Measurements from ENCODE around the gene ZNF366. TPM values are rescaled to one million over a fixed set of nuclear protein-coding genes. Genes with fewer than 3 reads are reported as not detected.

The ZNF366 gene, protein sequence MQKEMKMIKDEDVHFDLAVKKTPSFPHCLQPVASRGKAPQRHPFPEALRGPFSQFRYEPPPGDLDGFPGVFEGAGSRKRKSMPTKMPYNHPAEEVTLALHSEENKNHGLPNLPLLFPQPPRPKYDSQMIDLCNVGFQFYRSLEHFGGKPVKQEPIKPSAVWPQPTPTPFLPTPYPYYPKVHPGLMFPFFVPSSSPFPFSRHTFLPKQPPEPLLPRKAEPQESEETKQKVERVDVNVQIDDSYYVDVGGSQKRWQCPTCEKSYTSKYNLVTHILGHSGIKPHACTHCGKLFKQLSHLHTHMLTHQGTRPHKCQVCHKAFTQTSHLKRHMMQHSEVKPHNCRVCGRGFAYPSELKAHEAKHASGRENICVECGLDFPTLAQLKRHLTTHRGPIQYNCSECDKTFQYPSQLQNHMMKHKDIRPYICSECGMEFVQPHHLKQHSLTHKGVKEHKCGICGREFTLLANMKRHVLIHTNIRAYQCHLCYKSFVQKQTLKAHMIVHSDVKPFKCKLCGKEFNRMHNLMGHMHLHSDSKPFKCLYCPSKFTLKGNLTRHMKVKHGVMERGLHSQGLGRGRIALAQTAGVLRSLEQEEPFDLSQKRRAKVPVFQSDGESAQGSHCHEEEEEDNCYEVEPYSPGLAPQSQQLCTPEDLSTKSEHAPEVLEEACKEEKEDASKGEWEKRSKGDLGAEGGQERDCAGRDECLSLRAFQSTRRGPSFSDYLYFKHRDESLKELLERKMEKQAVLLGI
- total RNA-seq (2014; rRNA removed; shearing (Covaris generic)) (not detected in 2 replicates), total RNA-seq (2022) (not detected in 2 replicates), Bru-seq, nascent RNA (not detected), BruChase-seq, experiment 1, labeled RNA remaining after a 6-hour chase (percentile 3 among the genes with signal in this experiment), BruChase-seq, experiment 2, labeled RNA remaining after a 2-hour chase (not detected)
- long read RNA-seq, result 0 reads

DNA sequence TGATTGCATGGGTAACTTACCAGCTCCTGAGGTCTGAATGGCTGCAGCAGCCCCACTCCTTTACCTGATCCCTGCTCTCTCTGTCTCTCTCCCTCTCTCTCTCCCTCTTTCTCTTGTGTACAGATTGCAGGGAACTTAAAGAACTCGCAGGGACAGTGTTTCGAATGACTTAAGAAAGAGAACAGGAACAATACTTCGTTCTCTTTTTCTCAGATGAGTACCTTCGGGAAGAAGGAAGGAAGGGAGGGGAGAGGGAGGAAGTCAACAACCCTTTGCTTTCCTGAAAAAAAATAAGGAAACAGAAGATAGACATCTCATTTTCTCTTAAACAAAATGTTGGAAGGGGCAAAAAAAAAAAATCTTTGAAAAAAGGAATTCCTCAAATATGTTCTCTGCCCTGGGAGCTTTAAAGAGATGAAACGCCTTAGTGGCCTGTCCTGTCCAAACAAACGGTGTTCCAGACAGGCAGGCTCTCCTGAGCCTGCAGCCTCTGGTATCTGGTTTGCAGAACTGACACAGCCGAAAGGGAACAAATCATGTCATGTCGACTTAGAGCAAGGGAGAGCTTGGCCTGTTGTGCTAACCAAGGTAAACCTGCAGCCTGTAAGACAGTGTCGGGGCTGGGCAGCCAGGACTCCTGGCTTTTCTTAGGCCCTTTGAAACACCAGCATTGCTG lies at the start of gene ZNF366:
ZNF366 (minus strand) TSS at position 180 of the 676 bp plus-strand sequence. CDS start 45,914 bp downstream, outside the sequence.
- intact Hi-C loops (cut with micrococcal nuclease; ENCODE audit: unreplicated experiment), result no loop called here
- Histone ChIP-seq H3K9me2 (ENCODE audit: insufficient read depth, low read length) (no peaks in the 10 kb centered on the region), H3K79me2 (ENCODE audit: insufficient read depth, low read depth, low read length) (no peaks in the 10 kb centered on the region), H3K4me2 (ENCODE audit: low read length) (no peak within 1 kb of the TSS), H4K20me1 (ENCODE audit: insufficient read depth, low read length) (no peaks in the 10 kb centered on the region), H3K4me3 (ENCODE audit: low read depth, low read length, poor library complexity, severe bottlenecking) (no peak within 1 kb of the TSS), H3K9me3 (ENCODE audit: low read length) (no peaks in the 10 kb centered on the region), H3K27ac (ENCODE audit: low read depth, low read length, poor library complexity, severe bottlenecking) (no peak within 1 kb of the TSS), H2AFZ (ENCODE audit: low read length) (no peak within 1 kb of the TSS), H3K4me1 (ENCODE audit: insufficient read depth, low read length, poor library complexity, severe bottlenecking) (no peaks in the 10 kb centered on the region), H3K36me3 (ENCODE audit: insufficient read depth, low read length) (no peaks in the 10 kb centered on the region)
- DNase-seq (ENCODE audit: low spot score), result no peak
- ChIA-PET POLR2A (no interaction called here), CTCF (ENCODE audit: unreplicated experiment) (no interaction called here)
- no TSS peak for BruUV-seq (replicated peaks)
- TF ChIP-seq, protein P1, sequence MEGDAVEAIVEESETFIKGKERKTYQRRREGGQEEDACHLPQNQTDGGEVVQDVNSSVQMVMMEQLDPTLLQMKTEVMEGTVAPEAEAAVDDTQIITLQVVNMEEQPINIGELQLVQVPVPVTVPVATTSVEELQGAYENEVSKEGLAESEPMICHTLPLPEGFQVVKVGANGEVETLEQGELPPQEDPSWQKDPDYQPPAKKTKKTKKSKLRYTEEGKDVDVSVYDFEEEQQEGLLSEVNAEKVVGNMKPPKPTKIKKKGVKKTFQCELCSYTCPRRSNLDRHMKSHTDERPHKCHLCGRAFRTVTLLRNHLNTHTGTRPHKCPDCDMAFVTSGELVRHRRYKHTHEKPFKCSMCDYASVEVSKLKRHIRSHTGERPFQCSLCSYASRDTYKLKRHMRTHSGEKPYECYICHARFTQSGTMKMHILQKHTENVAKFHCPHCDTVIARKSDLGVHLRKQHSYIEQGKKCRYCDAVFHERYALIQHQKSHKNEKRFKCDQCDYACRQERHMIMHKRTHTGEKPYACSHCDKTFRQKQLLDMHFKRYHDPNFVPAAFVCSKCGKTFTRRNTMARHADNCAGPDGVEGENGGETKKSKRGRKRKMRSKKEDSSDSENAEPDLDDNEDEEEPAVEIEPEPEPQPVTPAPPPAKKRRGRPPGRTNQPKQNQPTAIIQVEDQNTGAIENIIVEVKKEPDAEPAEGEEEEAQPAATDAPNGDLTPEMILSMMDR (conservative IDR thresholded peaks at IDR 0.05; ENCODE audit: low read length), result no peak

DNA sequence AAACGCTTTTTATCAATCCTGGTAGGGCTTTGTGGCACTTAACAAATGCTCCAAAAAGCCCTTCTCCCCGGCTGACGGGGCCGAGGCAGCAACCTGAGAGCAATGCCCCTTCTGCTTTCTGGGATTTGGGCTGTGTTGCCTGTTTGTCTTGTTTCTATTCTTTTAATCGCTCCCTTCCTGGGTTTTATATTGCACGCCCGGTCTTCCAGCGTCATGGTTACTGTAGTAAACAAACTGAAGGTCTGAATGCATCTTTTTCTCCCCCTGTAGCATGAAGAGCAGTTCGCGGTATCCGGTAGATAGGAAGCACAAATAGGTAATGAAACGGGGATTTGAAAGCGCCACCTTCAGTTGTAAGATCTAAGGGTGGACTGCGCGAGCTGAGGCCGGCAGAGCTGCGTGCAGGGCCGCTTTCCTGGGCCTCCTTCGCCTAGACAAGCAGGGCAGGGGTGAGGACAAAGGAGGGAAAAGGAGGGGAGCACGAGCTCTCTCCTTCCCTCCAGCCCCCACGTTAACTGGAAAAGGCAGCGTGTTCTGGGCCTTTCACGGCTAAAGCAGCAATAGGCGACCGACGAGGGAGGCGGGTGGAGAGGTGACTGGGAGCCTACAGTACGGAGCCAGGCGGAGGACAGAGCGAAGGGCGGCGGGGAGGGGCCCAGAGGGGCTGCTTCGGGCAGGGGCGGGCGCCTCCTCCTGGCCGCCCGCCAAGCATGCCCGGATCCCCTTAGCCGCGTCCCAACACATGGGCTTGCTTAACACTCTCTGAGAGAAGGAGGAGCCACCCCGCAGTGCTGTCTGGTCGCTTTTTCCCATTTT lies 49.3 kb upstream of the ZNF366 start:
- CTCF ChIA-PET (ENCODE audit: unreplicated experiment), result no interaction called here
- peak overlapping the region; percentile 26; the same call in 1 of the 2 replicates for H3K4me2 ChIP-seq (ENCODE audit: low read length)
- no TSS peak for BruUV-seq (replicated peaks)
- no peak overlapping the region for H3K27ac ChIP-seq (ENCODE audit: low read depth, low read length, poor library complexity, severe bottlenecking)
- H3K9me3 ChIP-seq (ENCODE audit: low read length), result no peaks in the 10 kb centered on the region
- H3K4me1 ChIP-seq (ENCODE audit: insufficient read depth, low read length, poor library complexity, severe bottlenecking), result no peaks in the 10 kb centered on the region
- H4K20me1 ChIP-seq (ENCODE audit: insufficient read depth, low read length), result no peaks in the 10 kb centered on the region
- no peaks in the 10 kb centered on the region for H3K9me2 ChIP-seq (ENCODE audit: insufficient read depth, low read length)
- H3K4me3 ChIP-seq (ENCODE audit: low read depth, low read length, poor library complexity, severe bottlenecking), result no peak overlapping the region
- no peaks in the 10 kb centered on the region for H3K79me2 ChIP-seq (ENCODE audit: insufficient read depth, low read depth, low read length)
- H3K36me3 ChIP-seq (ENCODE audit: insufficient read depth, low read length), result no peaks in the 10 kb centered on the region
- H2AFZ ChIP-seq (ENCODE audit: low read length), result peak overlapping the region; percentile 19; the same call in 1 of the 2 replicates
- intact Hi-C loops (cut with micrococcal nuclease; ENCODE audit: unreplicated experiment), result no loop called here
- DNase-seq (ENCODE audit: low spot score), result peak; percentile 3
- TF ChIP-seq EZH2phosphoT487 (IDR thresholded peaks at IDR 0.05; ENCODE audit: borderline replicate concordance, low read depth, low read length), result no peak
- TF ChIP-seq, protein P1 (conservative IDR thresholded peaks at IDR 0.05; ENCODE audit: low read length), result no peak; the same call in none of the 2 replicates
- POLR2A ChIA-PET, result no interaction called here
